Lung (tissue), 12 donors: ENCODE data around the gene BUD23. TPM values are rescaled to one million over a fixed set of nuclear protein-coding genes. Genes with fewer than 3 reads are reported as not detected.

Experiments
- ATAC-seq: fragments of 200-7000 bp; cut with Tn5 transposase; one replicate; pipeline ENCODE4 v1.9.1; 2020; ENCODE audit warnings: moderate number of reproducible peaks; ENCODE audit not compliant: insufficient read depth, low FRiP score
- DNase-seq, 3 donors: peaks; one replicate each; pipeline ENCODE4 v3.0.0-alpha.2; 2013 to 2017
- H3K27ac ChIP-seq, 2 donors: one replicate each; pipeline ENCODE4 v1.5.1; 2013; ENCODE audit warnings: mild to moderate bottlenecking in 2 of 2, moderate library complexity in 2 of 2, control low read depth in 1 of 2, inconsistent platforms in 1 of 2, low read depth in 1 of 2, low read length in 1 of 2
- H3K27me3 ChIP-seq, 3 donors: one replicate each; pipeline ENCODE4 v1.5.1; 2013; ENCODE audit warnings: low read length in 2 of 3; ENCODE audit not compliant: control insufficient read depth in 3 of 3, insufficient read depth in 3 of 3
- H3K36me3 ChIP-seq, 4 donors: one replicate each; pipeline ENCODE4 v1.5.1; 2013; ENCODE audit warnings: low read length in 4 of 4, mild to moderate bottlenecking in 1 of 4, moderate library complexity in 1 of 4; ENCODE audit not compliant: control insufficient read depth in 4 of 4, insufficient read depth in 4 of 4
- H3K4me1 ChIP-seq, 5 donors: one replicate each; pipeline ENCODE4 v1.5.1; 2013; ENCODE audit warnings: low read length in 5 of 5, mild to moderate bottlenecking in 2 of 5, moderate library complexity in 1 of 5; ENCODE audit not compliant: control insufficient read depth in 5 of 5, insufficient read depth in 5 of 5
- H3K4me3 ChIP-seq: one replicate; pipeline ENCODE4 v1.5.1; 2013; ENCODE audit warnings: mild to moderate bottlenecking, control low read depth, moderate library complexity
- H3K9ac ChIP-seq, 2 donors: one replicate each; pipeline ENCODE4 v1.5.1; 2013; ENCODE audit warnings: low read length in 2 of 2, control low read depth in 1 of 2; ENCODE audit not compliant: insufficient read depth in 1 of 2
- H3K9me3 ChIP-seq, 4 donors: one replicate each; pipeline ENCODE4 v1.5.1; 2013; ENCODE audit warnings: low read length in 3 of 4, mild to moderate bottlenecking in 1 of 4, moderate library complexity in 1 of 4; ENCODE audit not compliant: control insufficient read depth in 4 of 4, insufficient read depth in 3 of 4
- WGBS, 2 donors: extraction: QIAGEN DNeasy Blood & Tissue Kit; methylation state at CpG; one replicate each; pipeline ENCODE4 v1.1.7; 2013; 5-methylcytosine and 5-hydroxymethylcytosine counted together
- polyA plus RNA-seq, 2 donors: library from polyadenylated mRNA; stranded (reverse); fragments of 200-250 nt; gene quantifications; one replicate each; pipeline ENCODE4 v1.2.1, GENCODE V29; 2013
- total RNA-seq, 2 donors: library from RNA; depleted of rRNA in 1 of 2; stranded (reverse); fragments of >200 nt in 1 of 2; gene quantifications; one replicate each; pipeline ENCODE4 v1.2.1, GENCODE V29; 2014 to 2021
- TF ChIP-seq, protein P1 (sequence below): IDR thresholded peaks from 2 replicates; pipeline ENCODE4 v1.5.1; 2012; ENCODE audit warnings: mild to moderate bottlenecking; ENCODE audit errors: control extremely low read depth, extremely low read depth
- donor health status: control.
- donor health status: control.
- donor health status: Bipolar disorder and iron deficiency.
- donor health status: healthy.
- donor health status: DM: yes; HTN: yes; CAD: no.

The BUD23 gene
- total and polyA plus RNA-seq, 4 donors = 33.5 to 118 (median 74.2) TPM

GRCh38 chr7:73683788-73684693, 644 bp downstream of the BUD23 start:
- Histone ChIP-seq H3K36me3 (peaks cover 6 to 14% (median 11%) of the 10 kb centered on the region in 4 donors), H3K27me3 (no peaks in the 10 kb centered on the region), H3K9ac (peak overlapping the region; percentile 80 to 89), H3K9me3 (no peaks in the 10 kb centered on the region), H3K4me3 (peak overlapping the region; percentile 94), H3K27ac (peak overlapping the region; percentile 54 to 93), H3K4me1 (peaks cover 7 to 20% (median 17%) of the 10 kb centered on the region in 5 donors)
- TF ChIP-seq, protein P1, sequence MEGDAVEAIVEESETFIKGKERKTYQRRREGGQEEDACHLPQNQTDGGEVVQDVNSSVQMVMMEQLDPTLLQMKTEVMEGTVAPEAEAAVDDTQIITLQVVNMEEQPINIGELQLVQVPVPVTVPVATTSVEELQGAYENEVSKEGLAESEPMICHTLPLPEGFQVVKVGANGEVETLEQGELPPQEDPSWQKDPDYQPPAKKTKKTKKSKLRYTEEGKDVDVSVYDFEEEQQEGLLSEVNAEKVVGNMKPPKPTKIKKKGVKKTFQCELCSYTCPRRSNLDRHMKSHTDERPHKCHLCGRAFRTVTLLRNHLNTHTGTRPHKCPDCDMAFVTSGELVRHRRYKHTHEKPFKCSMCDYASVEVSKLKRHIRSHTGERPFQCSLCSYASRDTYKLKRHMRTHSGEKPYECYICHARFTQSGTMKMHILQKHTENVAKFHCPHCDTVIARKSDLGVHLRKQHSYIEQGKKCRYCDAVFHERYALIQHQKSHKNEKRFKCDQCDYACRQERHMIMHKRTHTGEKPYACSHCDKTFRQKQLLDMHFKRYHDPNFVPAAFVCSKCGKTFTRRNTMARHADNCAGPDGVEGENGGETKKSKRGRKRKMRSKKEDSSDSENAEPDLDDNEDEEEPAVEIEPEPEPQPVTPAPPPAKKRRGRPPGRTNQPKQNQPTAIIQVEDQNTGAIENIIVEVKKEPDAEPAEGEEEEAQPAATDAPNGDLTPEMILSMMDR = no peak
- 27 to 28% methylated on average over 55 to 58 of the region's 58 CpGs for WGBS, 2 donors
- ATAC-seq (no peak), DNase-seq (peak in 1 of 3 donors; percentile 33)

DNA sequence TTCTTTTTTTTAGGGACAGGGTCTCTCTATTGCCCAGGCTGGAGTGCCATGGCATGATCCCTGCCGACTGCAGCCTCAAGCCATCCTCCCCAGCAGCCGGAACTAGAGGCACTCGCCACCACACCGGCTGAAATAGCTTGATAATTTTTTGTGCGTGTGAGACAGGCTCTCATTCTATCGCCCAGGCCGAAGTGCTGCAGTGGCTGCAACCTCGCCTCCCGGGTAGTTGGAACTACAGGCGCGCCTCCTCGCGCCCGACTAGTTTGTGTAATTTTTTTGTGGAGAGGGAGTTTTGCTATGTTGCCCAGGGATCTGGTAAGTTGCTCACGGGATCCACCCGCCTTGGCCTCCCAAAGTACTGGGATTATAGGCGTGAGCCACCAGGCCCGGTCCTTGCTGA, 1.9 kb downstream of the BUD23 start:
- Histone ChIP-seq H3K4me1 (peaks cover 7 to 20% (median 14%) of the 10 kb centered on the region in 5 donors), H3K27me3 (no peaks in the 10 kb centered on the region), H3K4me3 (no peak overlapping the region), H3K36me3 (peaks cover 8 to 14% (median 12%) of the 10 kb centered on the region in 4 donors), H3K9me3 (no peaks in the 10 kb centered on the region), H3K9ac (no peak overlapping the region), H3K27ac (no peak overlapping the region)
- TF ChIP-seq, protein P1 = no peak
- ATAC-seq = no peak
- DNase-seq = no peak
- WGBS, 2 donors = 95 to 97% methylated on average over 18 of the region's 18 CpGs

GRCh38 chr7:73688288-73688687, 4.9 kb downstream of the BUD23 start:
- Histone ChIP-seq H3K27me3 (no peaks in the 10 kb centered on the region), H3K9me3 (no peaks in the 10 kb centered on the region), H3K4me1 (peaks cover 0 to 5% (median 0%) of the 10 kb centered on the region in 5 donors), H3K36me3 (peaks cover 21 to 35% (median 29%) of the 10 kb centered on the region in 4 donors), H3K27ac (no peak overlapping the region), H3K9ac (no peak overlapping the region), H3K4me3 (no peak overlapping the region)
- no peak for ATAC-seq
- TF ChIP-seq, protein P1 = no peak
- no peak for DNase-seq
- WGBS, 2 donors = 94 to 95% methylated on average over 8 of the region's 8 CpGs
